Measurements from ENCODE around the gene FAM221A.
A peak's percentile ranks its signal among the peaks of the same experiment; 100 is the strongest.
"Not testable (repeated sequence)": the region's sequence is repeated elsewhere in the genome, so short reads cannot be mapped to it uniquely, and the experiment has no call there.

FAM221A gene

DNA sequence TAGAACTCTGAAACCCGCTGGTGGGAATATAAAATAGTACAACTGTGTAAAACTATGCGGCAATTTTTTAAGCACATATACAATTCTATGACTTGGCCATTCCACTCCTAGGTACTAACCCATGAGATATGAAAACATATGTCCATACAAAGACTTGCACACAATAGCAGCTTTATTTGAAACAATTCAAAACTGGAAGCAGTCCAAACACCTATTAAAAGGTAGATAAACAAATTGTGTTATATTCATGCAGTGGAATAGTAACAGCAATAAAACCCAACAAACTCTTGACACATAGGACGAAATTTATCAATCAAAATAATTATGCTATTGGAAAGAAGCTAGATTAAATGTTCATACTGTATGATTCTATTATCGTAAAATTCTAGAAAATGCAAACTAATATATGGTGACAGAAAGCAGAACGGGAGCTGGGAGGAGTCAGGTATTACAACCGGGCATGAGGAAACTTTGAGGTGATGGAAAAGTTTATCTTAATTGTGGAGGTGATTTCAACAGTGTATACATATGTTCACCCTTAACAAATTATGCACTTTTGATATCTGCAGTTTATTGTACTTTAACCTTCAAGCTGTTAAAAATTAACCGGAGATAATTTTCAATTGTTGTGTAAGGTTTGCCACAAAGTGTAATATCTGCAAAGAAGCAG is 29.2 kb downstream of the FAM221A start:
- DNase-seq: no peak

- no peak for DNase-seq
These were observed 30.0 kb downstream of the FAM221A start, which contains the start of gene STK31 for GRCh38 chr7:23710000-23710399. Gene STK31 (plus strand): TSS chr7:23710219. CDS start chr7:23710286, 67 bp downstream.

DNA sequence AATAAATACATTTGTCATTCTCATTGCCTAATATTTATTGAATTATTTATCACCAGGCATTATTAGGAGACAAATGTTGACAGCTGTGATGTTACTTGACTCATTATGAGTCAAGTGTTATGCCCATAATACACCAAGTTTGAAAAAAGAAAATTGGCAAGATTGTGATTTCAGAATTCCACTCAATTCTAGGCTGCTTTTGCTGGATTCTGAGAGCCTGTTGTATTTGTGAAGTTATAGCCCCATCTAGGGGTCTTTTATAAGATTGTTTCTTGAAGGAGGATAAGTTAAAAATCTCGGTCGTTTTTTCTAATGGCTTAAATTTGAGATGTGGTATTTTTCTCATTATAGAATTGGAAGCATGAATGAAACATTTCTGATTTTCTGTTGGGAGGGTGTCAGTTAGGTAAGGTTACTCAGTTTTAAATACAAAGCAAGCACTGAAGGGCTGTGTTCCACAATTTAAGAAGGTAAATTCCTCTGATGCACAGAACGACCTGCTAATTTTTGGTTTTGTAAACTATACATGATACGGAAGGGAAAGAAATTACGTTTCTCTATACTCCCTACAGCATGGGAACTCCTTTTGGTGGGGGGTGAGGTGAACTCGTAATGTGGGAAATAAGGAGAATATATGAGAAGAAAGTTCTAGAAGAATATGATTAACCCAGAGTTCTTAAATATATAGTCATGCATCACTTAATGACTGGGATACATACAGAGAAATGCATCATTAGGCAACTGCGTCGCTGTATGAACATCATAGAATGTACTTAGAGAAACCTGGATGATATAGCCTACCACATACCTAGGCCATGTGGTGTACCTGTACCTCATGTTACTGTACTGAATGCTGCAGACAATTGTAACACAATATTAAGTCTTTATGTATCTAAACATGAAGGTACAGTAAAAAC is 32.6 kb downstream of the FAM221A start:
- peak; percentile 86 for DNase-seq

- peak; percentile 19 for DNase-seq
These were observed 33.5 kb downstream of the FAM221A start for GRCh38 chr7:23713285-23714149.

GRCh38 chr7:23714150-23714464 is 34.1 kb downstream of the FAM221A start:
- DNase-seq: no peak

GRCh38 chr7:23714579-23714978 is 34.6 kb downstream of the FAM221A start:
- DNase-seq: no peak

DNA sequence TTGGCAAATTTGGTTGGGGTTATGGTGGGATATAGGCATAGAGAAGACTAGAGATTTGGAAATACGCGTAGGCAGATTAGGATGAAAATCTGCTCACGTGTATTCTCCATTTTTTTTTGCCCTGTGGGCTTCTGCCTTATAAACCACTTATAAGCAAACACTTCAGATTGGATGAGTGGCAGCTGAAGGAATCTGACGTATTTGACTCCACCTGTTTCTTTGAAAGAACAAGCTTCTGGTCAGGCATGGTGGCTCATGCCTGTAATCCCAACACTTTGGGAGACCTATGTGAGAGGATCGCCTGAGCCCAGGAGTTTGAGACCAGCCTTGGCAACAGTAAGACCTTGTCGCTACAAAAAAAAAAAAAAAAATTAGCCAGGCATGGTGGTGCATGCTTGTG is 35.1 kb downstream of the FAM221A start:
- peak; percentile 87 for DNase-seq

- no peak for DNase-seq
These were observed 37.8 kb downstream of the FAM221A start for GRCh38 chr7:23717788-23718187.

- no peak for DNase-seq
These were observed 41.5 kb downstream of the FAM221A start for GRCh38 chr7:23721456-23721855.

DNA sequence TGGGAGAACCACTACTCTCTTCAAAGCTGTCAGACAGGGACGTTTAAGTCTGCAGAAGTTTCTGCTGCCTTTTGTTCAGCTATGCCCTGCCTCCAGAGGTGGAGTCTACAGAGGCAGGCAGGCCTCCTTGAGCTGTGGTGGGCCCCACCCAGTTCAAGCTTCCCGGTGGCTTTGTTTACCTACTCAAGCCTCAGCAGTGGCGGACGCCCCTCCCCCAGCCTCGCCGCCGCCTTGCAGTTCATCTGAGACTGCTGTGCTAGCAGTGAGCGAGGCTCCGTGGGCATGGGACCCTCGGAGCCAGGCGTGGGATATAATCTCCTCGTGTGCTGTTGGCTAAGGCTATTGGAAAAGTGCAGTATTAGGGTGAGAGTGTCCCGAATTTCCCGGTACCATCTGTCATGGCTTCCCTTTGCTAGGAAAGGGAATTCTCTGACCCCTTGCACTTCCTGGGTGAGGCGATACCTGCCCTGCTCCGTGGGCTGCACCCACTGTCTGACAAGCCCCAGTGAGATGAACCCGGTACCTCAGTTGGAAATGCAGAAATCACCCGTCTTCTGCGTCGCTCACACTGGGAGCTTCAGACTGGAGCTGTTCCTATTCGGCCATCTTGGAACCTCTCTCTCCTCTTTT is 42.7 kb downstream of the FAM221A start:
- DNase-seq: peak; percentile 88

DNA sequence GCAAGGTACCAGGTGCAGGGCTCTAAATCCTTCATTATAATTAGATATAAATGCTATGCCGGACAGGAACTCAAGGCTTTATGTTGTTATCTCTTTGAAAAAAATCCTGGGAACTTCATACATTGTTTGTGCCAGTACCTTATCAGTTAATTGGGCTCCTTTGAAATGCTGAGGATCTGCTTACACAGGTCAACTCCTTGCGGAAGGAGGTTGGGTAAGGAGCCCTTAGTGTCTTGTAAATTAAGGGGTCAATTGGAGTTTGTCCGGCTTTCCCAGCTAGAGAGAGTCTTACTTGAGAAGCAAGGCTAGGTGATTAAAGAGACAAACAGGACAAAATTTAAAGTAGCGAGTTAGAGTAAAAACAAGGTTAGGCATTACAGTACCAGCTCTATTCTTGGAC is 44.1 kb downstream of the FAM221A start:
- not testable (repeated sequence) for DNase-seq

GRCh38 chr7:23742051-23742450 is 62.1 kb downstream of the FAM221A start:
- no peak for DNase-seq

- peak; percentile 35 for DNase-seq
These were observed 63.2 kb downstream of the FAM221A start for GRCh38 chr7:23743226-23743625.

DNA sequence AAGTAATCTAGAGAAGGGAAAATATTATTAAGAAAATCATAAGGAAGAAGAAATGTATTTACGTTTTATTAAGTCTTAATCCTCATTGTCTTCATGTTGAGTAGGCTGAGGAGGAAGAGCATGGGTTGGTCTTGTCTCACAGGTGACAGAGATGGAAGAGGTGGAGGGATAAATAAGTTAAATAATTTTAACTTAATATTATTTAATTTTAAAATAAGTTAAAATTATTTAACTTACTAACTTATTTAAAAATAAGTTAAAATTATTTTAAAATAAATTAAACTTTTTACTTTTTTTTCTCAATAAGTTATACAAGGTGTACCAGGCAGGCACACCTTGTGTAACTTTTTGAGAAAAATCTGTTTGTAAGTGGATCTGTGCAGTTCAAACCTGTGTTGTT is 66.6 kb downstream of the FAM221A start:
- DNase-seq: no peak

- DNase-seq: no peak
These were observed 71.9 kb downstream of the FAM221A start for GRCh38 chr7:23751852-23752251.
